OCI-LY7 (cell line): ENCODE data around the gene LRRC4C.

ENCODE experiments used
- CTCF ChIP-seq: fragments of 200-600 bp; sonication (generic); conservative IDR thresholded peaks from 2 replicates; pipeline ENCODE4 v1.5.1; 2014; ENCODE audit warnings: mild to moderate bottlenecking, antibody characterized with exemption, low read length, moderate library complexity, mixed read lengths
- EZH2phosphoT487 ChIP-seq: fragments of 200-600 bp; sonication (generic); IDR thresholded peaks from 2 replicates; pipeline ENCODE4 v1.6.1; 2018; ENCODE audit warnings: low read depth, borderline replicate concordance, mild to moderate bottlenecking, mixed run types, antibody characterized with exemption, low read length, moderate library complexity, mixed read lengths

- TF ChIP-seq CTCF (no peak), EZH2phosphoT487 (no peak)
Measured at GRCh38 chr11:40827116-40827515, 632.3 kb downstream of the LRRC4C start.
